IPS DF 4.7 (cell line): Measurements from ENCODE around the gene GANC.
"Not testable (repeated sequence)": the region's sequence is repeated elsewhere in the genome, so short reads cannot be mapped to it uniquely, and the experiment has no call there.

Source experiments
- DNase-seq: peaks from one replicate; pipeline ENCODE4 v3.0.0-alpha.2; 2013; ENCODE audit warnings: low spot score; ENCODE audit errors: extremely low read depth

GANC gene, protein sequence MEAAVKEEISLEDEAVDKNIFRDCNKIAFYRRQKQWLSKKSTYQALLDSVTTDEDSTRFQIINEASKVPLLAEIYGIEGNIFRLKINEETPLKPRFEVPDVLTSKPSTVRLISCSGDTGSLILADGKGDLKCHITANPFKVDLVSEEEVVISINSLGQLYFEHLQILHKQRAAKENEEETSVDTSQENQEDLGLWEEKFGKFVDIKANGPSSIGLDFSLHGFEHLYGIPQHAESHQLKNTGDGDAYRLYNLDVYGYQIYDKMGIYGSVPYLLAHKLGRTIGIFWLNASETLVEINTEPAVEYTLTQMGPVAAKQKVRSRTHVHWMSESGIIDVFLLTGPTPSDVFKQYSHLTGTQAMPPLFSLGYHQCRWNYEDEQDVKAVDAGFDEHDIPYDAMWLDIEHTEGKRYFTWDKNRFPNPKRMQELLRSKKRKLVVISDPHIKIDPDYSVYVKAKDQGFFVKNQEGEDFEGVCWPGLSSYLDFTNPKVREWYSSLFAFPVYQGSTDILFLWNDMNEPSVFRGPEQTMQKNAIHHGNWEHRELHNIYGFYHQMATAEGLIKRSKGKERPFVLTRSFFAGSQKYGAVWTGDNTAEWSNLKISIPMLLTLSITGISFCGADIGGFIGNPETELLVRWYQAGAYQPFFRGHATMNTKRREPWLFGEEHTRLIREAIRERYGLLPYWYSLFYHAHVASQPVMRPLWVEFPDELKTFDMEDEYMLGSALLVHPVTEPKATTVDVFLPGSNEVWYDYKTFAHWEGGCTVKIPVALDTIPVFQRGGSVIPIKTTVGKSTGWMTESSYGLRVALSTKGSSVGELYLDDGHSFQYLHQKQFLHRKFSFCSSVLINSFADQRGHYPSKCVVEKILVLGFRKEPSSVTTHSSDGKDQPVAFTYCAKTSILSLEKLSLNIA (N-terminal part only)

DNA sequence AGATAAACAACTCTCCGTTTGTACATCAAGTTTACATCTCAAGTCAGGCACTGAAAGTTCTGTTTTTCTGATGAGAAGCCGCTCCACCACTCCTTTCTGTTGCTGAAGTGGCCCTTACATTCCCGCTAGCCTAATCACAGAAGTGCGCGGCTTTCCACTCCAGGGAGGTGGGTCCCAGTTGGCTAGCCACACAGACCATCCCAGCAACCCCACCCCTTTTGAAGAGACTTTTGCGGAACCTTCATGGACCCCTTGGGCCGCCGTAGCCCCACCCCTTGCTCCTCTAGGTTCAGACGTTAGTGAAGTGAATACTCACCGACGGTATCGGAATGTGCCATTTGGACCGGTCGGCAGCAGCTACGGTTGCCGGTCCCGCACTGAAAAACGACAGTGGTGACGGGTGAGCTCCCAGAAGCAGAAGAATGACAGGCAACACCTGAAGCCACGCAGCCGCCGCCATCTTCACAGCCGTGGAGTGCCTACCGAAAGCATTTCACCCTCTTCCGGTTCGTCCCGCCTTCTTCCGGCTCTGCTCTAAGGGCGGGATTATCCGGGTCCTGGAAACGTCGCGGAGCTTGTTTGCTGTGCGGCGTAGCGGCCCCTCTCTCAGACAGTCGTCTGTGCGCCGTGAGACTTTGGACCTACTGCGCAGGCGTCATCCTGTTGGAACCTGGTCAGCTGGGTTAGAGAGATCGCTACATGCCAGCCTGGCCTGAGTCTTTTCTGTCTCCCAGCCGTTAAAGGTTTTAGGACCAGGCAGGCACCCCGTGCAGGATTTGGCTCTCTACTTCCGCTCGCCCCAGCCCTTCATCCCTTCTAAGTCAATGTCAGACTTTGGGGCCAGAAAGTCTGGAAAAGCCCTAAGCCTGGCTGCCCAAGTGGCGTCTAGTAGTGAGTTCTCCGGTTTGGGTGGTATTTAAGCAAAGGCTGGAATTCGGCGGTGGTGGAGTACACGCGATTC is at the start of gene GANC, which contains the start of gene TMEM87A:
Gene GANC (plus strand): TSS at position 263 of the 961 bp plus-strand sequence. CDS start 1,281 bp downstream, outside the sequence.
Gene TMEM87A (minus strand): TSS at position 495 of the 961 bp plus-strand sequence. CDS start 35 bp downstream, at position 460.
- peak; percentile 95 for DNase-seq

DNA sequence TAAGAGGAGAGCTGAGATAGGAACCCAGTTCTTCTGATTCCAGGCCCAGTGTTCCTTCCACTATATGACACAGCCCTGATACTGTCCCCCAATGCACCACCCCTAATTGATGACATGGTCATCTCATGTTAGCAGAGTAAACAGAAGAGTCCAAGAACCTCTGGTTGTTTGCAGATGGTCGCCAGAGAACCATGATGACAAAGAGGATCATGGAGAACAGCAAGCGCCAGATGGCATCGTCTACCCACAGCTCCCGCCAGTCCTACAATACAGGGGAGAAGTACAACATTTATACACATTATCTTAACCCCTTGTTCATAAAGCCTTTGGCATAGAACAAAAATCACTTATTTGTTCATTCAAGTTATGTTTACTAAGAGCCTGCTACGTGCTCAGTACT is 46.4 kb upstream of the GANC start:
- no peak for DNase-seq

DNA sequence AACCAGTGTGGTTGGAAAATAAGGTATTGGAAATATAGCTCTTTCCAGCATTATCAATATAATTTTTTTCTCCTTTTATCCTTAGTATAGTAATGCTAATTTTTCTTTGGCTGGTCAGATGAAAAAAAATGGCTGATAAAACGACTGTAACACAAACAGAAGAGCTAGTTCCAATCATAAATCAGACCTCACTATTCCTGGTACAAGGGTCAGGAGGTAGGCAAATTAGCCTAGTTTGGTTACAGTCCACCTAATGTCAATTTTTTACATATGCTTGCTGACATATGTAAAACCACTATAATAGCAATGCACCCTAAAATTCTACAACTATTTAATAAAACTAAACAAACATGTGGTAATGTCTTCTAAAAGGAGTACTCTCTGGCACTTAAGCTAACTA is 45.0 kb upstream of the GANC start:
- no peak for DNase-seq

DNA sequence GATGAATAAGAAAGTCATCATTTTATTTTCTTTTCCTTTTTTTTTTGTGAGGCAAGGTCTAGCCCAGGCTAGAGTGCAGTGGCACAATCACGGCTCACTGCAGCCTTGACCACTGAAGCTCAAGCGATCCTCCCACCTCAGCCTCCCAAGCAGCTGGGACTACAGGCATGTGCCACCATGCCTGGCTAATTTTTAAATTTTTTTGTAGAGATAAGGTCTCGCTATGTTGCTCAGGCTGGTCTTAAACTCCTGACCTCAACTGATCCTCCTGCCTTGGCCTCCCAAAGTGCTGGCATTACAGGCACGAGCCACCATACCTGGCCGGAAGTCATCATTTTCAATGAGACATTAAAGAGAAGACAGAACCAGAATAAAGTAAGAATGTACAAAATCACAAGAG is 44.0 kb upstream of the GANC start:
- DNase-seq = not testable (repeated sequence)

DNA sequence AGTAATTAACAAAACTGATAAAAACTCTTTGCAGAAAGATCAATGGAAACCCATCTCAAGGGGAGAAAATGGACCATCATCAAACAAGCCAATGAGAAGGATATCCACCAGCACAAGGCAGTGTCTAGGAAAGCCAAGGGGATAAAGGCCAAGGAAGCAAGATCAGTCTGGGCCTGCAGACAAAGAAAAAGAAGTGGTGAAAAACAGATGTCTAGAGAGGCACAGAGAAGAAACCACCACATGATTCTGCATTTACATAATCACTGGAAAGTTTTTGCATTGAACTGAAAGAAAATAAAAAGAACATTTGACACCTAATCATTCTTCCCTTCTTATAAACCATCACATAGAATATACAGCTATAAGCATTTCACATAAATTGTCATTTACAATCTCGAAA is 41.9 kb upstream of the GANC start:
- DNase-seq = no peak

DNA sequence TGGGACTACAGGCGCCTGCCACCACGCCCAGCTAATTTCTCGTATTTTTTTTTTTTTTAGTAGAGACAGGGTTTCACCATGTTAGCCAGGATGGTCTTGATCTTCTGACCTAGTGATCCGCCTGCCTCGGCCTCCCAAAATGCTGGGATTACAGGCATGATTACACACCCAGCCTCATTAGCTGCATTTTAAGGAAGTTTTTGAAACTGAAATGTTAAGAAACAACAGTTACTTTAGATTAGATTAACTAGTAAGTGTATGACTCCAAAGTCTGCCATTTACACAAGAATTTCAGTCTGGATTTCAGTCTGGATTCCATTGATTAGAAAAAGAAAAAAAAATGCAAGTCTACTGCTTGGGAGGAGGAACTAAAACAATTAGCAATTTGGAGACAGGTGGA is 40.4 kb upstream of the GANC start:
- DNase-seq = no peak

DNA sequence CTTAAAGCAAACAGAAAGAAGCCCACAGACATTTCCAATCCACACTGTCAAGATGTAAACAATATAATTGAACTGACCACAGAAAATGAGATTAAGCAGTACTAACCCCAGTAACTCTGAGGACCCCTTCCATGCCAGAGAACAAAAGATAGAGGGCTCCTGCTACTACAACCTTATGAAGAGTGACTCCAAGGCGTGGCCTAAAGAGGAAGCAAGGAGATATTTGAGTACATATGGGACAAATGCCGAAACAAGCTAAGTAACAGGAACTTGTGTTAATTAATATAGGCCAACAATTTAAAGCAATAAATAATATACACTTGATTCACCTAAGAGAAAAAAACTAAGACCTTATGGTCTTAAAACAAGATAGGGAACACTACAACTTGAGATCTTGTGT is 39.9 kb upstream of the GANC start:
- DNase-seq = no peak

DNA sequence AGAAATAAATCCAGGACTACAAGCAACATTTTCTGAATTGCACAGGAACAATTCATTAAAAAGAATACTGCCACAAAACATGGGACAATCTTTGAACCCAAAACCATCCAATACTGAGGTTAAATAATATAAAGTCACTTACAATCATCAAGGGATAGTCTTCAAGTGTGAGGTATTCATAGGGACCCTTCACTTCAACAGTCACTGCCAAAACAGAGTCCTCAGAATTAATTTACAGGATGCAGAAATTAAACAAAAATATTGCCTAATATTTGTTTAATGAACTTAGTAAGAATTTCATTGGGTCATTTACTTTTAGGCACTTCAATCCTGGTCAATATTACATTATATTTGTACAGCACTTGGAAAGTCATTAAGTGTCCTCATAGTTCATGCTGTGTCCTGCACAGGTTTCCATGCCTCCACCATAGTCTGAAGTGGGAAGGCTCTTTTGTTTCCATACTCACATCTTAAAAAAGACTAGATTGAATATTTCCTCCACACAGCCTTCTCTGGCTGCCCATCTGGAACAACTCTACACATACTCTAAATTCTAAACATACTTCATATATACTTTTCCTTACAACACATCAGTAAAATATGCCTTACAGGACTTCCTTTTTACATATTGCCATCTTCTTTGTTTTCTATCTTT is 33.3 kb upstream of the GANC start:
- DNase-seq = no peak

DNA sequence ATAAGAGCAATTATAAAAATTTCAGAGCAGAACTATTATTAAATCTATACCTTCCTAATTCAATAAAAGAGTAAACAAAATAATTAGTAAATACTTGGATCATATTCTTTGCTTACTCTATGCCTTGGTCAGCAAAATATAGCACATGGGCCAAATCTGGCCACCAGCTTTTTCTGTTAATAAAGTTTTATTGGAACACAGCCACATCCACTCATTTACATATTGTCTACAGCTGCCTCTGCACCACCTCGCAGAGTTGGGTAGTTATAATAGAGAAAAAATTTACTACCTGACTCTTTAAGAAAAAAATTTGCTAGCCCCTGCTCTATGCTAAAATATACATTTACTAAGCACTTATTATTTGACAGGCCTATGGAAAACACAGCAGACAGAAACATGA is 32.2 kb upstream of the GANC start:
- no peak for DNase-seq

DNA sequence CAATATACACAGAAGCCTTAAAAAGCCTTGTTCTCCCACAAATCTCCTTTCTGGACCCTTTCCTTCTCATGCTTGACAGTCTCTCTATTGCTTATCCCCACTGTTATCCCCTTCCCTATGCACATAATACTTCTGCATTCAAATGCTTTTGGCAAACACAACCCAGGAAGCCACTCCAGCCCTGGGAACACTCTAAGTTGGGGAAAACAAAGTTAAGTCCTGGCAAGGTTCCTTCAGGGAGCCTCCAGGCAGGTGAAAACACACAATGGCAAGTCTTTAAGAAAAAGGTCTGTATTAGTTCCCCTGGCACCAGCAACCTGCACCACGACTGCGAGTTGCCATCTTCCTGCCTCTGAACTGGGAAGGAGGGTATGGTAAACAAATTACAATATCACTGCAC is 19.7 kb upstream of the GANC start:
- DNase-seq = no peak

DNA sequence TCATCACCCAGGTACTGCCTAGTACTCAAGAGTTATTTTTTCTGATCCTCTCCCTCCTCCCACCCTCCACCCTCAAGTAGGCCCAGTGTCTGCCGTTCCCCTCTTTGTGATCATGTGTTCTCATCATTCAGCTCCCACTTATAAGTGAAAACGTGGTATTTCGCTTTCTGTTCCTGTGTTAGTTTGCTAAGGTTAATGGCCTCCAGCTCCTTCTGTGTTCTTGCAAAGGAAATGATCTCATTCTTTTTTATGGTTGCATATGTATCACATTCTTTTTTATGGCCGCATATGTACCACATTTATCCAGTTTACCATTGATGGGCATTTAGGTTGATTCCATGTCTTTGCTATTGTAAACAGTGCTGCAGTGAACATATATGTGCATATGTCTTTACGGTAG is 8.2 kb upstream of the GANC start:
- DNase-seq = no peak

DNA sequence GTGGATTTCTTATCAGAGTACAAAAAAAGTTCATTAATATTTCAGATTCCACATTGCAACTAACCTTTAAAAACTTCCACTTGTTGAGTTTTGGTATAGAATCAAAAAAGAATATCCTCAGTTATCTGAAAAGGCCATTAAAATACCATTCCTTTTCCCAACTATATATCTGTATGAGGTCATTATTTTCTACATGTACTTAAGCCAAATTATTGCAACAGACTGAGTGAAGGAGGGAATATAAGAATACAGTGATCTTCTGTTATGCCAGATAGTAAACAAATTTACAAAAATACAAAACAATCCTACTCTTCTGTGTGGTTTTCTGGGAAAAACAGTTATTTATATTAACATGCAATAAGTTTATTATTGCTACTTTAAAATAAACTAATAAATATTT is 5.7 kb upstream of the GANC start:
- no peak for DNase-seq

DNA sequence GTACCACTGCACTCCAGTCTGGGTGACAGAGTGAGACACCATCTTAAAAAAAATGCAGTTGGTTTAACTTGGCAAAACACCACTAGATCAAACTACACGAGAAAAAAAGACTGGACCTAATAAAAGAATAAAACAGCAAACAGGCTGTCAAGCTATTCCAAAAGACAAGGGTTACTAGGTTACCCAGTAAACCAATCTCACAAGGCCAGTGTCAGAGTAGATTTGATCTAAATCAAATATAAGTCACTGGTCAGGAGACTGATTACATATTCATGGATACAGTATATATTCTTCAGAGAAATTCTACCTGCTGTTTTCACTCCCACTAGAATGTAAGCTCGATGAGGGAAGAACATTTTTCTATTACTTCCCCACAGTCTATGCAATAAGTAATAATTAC is 2.5 kb upstream of the GANC start:
- no peak for DNase-seq

DNA sequence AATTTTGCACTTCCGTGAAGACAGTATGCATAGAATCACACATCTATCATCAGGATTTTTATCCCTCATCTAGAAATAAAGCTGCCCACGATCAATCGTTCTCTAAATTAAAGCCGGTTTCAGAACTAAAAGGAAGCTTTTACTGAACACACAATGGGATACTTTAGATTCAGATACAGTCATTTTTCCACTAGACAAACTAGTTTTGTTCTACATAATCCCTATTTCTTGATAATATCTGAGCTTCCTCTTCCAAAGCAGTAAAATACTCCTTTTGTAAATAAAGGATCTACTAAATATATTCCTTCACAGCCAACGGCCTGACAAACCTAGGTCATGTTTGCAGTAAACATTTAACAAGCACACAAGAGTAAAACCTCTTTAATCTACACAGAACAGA is 2.0 kb upstream of the GANC start:
- DNase-seq = no peak

DNA sequence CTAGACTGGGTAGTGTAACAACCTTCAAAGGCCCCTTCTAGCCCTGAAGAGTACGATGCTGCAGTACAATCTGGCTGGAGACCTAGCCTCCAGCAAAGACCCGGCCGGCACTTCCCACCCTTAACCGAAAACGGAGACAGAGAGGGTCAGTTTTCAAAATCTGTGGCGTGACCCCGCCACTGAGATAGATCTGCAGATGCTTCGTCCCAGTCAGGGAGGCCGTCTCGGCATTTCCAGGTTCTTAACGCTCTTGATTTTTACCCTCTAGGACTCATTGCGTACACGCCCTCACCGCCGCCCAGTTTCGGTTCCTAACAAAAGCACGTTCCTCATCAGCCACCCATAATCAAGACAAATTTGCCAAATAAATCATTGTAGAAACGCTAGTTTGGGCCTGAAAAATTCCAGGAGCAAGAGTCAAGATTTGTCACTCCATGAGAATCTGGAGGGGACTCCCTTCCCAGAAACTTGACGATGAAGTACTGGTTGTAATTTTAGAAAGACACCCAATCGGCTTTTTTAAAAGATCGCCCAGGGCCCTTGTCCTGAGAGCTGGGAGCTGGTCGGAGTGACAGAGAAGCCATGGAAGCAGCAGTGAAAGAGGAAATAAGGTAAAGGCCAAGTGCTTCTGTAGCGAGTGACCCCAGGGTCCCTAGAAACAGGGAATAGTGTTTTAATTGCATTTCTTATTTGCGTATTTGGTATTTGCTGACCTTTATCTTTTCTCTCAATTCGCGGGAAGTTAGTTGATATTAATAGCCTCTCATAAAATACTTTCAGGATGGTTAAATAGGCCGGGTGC is 1.1 kb downstream of the GANC start:
- DNase-seq = no peak

DNA sequence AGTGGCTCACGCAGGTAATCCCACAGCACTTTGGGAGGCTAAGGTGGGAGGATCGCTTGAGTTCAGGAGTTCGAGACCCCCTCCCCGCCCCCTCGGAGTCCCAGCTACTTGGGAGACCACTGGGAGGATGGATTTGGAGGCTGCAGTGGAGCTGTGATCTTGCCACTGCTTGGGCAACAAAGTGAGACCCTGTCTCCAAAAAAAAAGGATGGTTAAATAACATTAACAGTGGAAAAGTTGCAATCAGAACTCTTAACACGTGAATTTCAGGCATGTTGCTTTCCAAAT is 1.6 kb downstream of the GANC start:
- DNase-seq = no peak

DNA sequence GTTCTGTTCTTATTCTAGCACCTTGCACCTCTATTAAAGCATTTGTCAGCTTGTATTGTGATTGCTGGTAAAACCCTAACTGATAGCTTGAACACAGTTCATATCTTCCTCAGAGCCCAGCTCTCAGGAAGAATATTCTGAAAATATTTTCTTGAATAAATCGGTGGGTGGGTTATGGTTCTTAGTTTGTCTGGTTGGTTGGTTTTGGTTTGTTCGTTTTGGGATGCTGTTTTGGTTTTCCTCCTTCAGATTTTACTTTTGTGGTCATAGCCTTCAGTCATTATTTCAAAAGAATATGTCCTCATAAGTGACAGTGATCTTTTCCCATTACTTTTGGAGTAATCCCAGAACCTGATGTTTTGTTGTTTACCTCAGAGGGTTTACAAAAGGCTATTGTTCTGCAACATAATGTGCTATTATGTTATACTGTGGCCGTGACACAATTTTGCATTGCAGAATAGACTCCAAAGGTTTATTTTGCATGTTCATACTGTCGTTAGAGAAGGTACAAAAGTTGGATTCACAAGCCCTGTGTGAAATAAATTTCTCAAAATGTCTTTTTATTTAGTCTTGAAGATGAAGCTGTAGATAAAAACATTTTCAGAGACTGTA is 2.9 kb downstream of the GANC start:
- DNase-seq = no peak

DNA sequence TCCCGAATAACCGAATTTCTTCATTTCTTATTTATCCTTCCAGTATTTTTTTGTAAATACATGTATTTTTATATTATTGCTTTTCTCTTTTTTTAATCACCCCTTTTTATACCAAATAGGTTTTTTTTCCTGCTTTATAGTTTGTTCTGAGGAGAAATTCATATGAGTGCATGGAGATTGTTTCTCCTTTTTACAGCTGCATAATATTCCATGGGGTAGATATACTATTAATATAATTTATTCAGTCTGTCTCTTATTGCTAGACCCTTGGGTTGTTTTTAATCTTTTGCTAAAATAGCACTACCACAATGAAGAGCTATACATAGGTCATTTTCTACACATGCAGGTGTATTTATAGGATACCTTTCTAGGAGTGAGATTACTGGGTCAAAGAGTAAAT is 3.8 kb downstream of the GANC start:
- no peak for DNase-seq

DNA sequence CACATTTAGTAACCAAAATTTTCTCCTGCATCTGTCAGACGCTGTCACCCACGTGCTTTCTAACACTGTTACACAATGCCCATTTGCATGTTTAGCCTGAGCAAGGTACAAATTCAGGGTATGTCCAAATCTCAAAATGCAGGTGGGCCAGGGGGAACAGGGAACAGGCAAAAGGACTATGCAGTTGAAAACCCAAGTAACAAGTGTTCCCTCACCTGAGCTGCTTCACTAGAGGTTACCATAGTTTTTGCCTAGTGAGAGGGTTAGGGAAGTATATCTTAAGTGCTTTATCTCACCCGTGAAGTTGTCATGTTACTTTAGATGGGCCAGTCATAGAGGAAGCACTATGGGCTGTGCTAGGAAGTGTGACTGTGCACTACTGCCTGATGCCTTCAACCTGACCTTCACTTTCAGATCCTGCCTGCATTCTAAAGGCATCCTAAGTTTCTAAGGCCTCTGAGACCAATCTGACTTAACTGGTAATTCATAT is 6.3 kb downstream of the GANC start:
- no peak for DNase-seq

DNA sequence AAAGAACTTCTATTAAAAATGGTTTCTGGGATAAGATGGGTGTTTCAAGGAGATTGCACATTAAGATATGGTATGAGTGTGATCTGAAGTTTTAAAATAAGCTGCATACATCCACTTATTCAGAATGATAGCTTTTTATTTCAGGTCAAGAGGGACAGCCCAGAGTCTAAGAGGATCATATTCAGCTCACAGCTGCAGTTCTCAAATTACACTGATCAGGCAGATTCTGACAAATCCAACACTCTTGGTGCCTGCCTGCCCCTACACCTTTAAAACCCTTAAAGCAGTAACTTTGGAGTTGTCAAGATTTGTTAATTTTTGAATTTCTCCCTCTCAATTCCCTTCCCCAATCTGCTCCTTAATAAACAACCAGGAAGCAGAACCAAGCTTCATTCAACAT is 9.3 kb downstream of the GANC start:
- DNase-seq = no peak
